Islet of Langerhans (tissue), 1 donor: Measurements from ENCODE around the gene CERS5.
"Not testable (repeated sequence)": the region's sequence is repeated elsewhere in the genome, so short reads cannot be mapped to it uniquely, and the experiment has no call there.

Experiments
- FAIRE-seq: peaks from one replicate; lab custom pipeline; 2011; peaks lifted over from hg19 to GRCh38; lab: Jason Lieb, UNC

Gene CERS5

GRCh38 chr12:50186681-50187080 is 19.5 kb upstream of the CERS5 start:
- FAIRE-seq = no peak

- no peak for FAIRE-seq
These were observed 18.9 kb upstream of the CERS5 start for GRCh38 chr12:50185970-50186663.

GRCh38 chr12:50185301-50185895 is 18.2 kb upstream of the CERS5 start:
- FAIRE-seq = no peak

DNA sequence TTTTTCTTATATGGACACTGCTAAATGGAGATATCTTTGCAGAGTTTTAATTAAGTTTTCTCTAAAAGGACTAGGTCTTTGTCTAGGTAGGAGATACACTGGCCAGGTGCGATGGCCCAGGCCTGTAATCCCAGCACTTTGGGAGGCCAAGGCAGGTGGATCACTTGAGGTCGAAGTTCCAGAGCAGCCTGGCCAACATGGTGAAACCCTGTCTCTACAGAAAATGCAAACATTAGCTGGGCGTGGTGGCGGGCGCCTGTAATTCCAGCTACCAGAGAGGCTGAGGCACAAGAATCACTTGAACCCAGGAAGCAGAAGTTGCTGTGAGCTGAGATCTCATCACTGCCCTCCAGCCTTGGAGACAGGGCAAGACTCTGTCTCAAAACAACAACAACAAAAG is 17.1 kb upstream of the CERS5 start:
- no peak for FAIRE-seq

DNA sequence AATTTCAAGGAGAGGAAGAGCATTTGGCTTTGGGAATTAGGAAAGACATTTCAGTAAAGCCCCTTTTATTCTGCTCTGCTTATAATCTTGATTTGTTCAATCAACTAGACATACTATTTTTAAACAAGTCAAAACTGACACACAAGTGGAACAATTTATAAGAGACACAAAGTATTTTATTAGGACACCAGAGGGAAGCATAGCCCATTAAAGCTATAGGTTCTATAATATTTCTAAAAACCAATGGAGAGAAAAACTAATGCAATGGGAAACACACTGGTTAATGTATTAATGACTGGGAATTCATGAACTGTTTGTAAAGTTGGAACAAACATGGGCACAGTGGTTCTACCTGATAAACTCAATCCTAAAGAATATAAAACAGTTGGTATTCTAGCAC is 15.3 kb upstream of the CERS5 start:
- no peak for FAIRE-seq

DNA sequence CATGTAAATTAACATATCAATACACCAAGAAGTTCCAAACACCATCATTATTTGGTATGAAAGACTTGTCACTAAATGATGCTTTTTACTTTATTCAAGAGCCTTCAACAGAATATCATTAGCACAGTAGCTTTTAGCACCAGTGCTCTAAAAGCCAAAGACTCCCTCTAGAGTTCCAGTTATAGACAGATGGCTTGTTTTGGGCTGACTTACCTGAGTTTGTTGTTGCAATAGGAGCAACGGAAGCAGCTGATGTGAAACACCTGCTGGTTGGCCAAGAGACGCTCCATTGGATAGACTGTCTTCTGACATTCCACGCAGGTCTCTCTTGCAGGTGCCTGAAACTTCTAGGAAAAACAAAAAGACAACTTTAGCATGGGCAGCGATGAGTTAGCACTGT is 14.5 kb upstream of the CERS5 start:
- FAIRE-seq = no peak

DNA sequence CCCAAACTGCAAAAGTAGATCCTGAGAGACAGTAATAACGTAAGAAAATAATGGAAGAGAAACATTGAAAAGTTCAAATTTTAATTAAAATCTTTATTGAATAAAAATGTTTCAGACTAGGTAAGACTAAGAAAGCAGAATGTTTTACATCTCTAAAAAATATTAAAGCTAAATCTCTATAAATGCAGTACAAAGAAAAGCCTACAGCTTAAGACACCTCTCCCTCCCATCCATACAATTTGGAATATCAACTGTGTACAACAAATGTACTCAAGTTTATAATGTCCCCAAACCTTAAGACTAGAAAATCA is 8.5 kb upstream of the CERS5 start:
- no peak for FAIRE-seq

DNA sequence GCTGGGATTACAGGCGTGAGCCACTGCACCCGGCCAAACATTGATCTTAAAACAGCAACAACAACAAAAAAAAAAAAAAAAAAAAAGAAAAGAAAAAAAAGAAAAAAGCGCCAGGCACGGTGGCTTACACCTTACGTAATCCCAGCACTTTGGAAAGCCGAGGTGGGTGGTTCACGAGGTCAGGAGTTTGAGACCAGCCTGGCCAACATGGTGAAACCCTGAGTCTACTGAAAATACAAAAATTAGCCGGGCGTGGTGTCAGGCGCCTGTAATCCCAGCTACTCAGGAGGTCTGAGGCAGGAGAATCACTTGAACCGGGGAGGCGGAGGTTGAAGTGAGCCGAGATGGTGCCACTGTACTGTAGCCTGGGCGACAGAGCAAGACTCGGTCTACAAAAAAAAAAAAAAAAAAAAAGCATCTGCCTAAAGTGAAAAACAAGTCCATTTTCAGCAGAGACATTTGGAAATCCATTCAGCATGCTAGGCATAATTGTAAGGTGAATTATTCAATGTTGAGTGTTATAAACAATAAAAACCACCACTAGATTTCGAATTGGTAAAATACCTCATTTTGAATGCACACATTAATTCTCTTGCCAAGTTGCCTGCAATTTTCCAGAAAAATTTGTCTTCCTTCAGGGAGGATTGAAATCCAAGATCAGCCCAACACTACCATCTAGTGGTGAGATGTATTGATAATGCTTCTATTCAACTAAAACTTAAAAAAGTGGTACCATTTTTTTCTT is 8.0 kb upstream of the CERS5 start:
- peak; percentile 96 for FAIRE-seq

DNA sequence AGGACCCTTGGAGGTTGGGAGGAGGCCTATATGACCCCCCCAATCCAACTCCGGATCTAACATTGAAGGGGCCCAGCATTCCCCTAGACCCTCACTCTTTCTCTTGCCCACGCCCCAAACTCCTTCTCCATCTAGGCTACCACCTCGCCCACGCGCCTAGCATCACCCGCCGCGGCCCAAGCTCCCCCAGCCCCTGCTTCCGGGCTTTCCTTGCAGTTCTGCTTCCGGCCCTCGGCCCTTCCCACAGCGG is 445 bp downstream of the CERS5 start:
- FAIRE-seq = no peak

GRCh38 chr12:50164963-50165362 is 2.2 kb downstream of the CERS5 start:
- no peak for FAIRE-seq

- no peak for FAIRE-seq
These were observed 4.9 kb downstream of the CERS5 start for GRCh38 chr12:50162230-50162629.

DNA sequence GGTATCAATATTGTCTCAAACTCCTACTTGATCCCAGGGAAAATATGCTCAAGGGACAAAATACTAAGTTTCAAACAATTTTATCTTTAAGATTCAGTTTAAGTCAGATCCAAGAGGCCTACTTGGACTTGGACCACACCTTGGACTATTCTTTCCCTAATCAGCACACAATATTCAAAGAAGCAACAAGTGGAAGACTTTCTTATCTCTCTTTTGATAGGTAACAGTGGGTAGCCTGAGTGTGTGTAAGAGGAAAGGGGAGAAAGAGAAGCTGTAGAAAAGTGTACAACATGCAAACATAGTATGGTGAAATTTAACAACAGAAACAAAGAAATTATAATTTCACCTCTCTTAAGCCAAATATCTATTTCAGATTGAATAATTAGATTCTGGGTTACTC is 6.5 kb downstream of the CERS5 start:
- no peak for FAIRE-seq

- no peak for FAIRE-seq
These were observed 9.9 kb downstream of the CERS5 start for GRCh38 chr12:50157259-50157658.

DNA sequence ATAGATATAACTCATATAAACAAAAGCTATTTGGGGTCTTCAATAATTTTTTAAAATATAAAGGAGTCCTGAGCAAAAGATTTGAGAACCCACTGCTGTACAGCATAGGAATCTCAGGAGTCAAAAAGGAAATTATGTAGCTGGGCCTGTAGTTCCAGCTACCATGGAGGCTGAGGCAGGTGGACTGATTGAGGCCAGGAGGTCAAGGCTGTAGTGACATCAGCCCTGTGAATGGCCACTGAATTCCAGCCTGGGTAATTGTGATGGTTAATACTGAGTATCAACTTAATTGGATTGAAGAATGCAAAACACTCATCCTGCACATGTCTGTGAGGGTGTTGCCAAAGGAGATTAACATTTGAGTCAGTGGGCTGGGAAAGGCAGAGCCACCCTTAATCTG is 10.5 kb downstream of the CERS5 start:
- FAIRE-seq = no peak

DNA sequence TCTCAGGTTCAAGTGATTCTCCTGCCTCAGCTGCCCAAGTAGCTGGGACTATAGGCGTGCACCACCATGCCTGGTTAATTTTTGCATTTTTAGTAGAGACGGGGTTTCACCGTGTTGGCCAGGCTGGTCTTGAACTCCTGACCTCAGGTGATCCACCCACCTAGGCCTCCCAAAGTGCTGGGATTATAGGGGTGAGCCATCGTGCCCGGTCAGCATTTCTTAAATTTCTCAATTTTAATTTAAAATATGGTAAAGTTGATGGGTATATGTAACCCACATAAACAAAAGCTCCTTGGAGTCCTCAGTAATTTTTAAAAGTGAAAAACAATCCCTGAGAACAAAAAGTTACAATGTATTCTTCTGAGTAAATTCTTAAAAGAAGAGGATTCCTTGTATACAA is 12.2 kb downstream of the CERS5 start:
- not testable (repeated sequence) for FAIRE-seq

DNA sequence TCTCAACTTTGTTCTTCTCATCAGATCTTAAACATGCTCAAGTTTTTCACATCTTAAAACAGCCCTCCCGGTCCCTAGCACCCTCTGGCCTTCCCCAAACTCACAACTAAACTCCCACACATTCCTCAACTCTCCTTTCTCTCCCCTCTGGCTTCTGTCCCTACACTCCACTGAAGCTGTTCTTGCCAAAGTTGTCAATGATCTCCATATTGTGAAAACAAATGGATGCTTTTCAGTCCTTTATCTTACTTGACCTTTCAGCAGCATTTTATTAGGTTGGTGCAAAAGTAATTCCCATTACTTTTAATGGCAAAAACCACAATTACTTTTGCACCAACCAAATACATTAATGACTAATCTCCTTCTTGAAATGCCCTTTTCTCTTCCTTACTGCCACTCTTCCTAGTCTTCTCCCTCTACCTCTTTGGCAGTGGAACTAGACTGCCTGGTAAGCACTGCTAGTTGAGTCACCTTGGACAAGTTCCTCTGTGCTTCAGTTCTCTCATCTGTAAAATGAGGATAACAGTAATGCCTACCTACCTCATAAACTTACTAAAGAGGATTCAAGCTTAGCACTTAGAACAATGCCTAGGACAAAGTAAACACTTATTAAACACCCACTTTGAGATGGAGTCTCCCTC is 16.0 kb downstream of the CERS5 start:
- no peak for FAIRE-seq

- FAIRE-seq = no peak
These were observed 17.9 kb downstream of the CERS5 start for GRCh38 chr12:50149311-50149710.

- not testable (repeated sequence) for FAIRE-seq
These were observed 19.2 kb downstream of the CERS5 start for GRCh38 chr12:50148011-50148410.

- FAIRE-seq = no peak
These were observed 19.9 kb downstream of the CERS5 start for GRCh38 chr12:50147281-50147680.

GRCh38 chr12:50145439-50145838 is 21.7 kb downstream of the CERS5 start:
- no peak for FAIRE-seq

DNA sequence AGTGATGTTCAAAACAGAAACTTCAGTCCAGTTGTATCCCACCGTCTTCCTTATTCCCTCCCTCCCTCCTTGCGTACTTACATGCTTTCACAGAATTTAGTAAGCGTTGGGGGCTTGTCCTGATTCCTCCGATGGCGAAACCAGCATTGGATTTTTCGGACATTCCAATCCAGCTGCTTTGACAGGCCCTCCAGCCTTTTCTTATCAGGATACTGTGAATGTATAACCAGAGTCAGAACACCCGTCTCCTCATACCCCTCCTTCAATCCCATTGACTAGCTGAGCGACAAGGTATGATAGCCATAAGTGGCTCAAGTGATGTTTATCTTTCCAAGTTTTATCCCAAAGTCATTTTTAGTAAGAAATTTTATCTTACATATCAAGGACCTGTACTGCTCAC is 24.2 kb downstream of the CERS5 start:
- no peak for FAIRE-seq

DNA sequence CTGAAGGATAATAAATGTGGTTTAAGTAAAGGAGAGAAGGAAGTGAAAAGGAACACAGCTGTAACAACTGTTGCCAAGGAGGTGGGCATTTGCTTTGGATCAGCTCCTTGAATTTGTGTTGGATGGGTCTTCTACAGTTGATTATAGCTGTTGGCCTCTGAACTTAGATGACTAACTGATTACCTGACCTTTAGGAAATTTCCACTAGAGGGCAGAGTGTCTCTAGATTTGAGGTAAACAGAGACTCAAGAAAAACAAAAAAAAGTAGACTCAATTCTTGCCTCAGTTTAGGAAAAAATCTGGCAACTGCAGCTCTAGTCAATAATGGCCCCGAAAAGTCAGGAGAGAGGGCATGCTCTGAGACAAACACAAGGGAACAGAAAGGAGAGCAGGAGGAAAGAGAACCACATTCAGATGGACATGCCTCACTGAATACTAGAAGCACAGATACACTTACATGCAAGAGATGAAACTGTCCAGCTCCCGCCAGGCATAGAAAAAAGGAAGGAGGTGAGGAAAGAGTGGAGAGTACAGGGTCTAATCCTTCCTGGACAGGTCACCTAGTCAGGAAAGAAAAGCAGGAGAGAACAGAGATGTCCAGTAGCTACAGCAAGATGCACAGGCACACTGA is 34.5 kb downstream of the CERS5 start:
- FAIRE-seq = peak; percentile 5

GRCh38 chr12:50129290-50129689 is 37.9 kb downstream of the CERS5 start:
- no peak for FAIRE-seq
